Erythroblast (primary cell): ENCODE data around the gene AFAP1L2.

Experiments used
- GATA1 ChIP-seq: IDR thresholded peaks from 2 replicates; pipeline ENCODE4 v1.6.1; 2011; ENCODE audit warnings: low read depth, mild to moderate bottlenecking, control low read depth, low read length, moderate library complexity
- POLR2A ChIP-seq: IDR thresholded peaks from 2 replicates; pipeline ENCODE4 v1.6.1; 2011; ENCODE audit warnings: mild to moderate bottlenecking, low read length

GRCh38 chr10:114364726-114365125 lies 39.6 kb downstream of the AFAP1L2 start:
- TF ChIP-seq POLR2A (no peak), GATA1 (no peak)
